Panc1 (cell line): ENCODE measurements around the gene LYRM4. TPM values are rescaled to one million over a fixed set of nuclear protein-coding genes. Genes with fewer than 3 reads are reported as not detected.

ENCODE experiments used
- ATAC-seq: fragments of 200-7000 bp; cut with Tn5 transposase; 2 replicates; pipeline ENCODE4 v1.9.1; 2020; ENCODE audit warnings: mild to moderate bottlenecking, moderate library complexity
- BruUV-seq: library from RNA; stranded (reverse); fragments of 400-500 nt; replicated peaks from 2 replicates; lab custom pipeline; 2021; lab: Mats Ljungman, UMichigan
- CTCF ChIA-PET: fragments of 300-600 bp; sonication (Branson Sonifier 250); formaldehyde crosslinking; loops from one replicate; lab custom pipeline; 2022; ENCODE audit warnings: antibody characterized with exemption; lab: Charles Lee
- POLR2A ChIA-PET: fragments of 300-600 bp; sonication (Branson Sonifier 250); formaldehyde crosslinking; loops from one replicate; lab custom pipeline; 2022; ENCODE audit warnings: antibody characterized with exemption; lab: Charles Lee
- DNase-seq: peaks from one replicate; pipeline ENCODE4 v3.0.0-alpha.2; 2010; ENCODE audit warnings: low read depth, low spot score
- H3K27ac ChIP-seq: 2 replicates; pipeline ENCODE4 v1.5.1; 2011; ENCODE audit warnings: mild to moderate bottlenecking, low read length, inconsistent platforms
- H3K27me3 ChIP-seq: fragments of 200-500 bp; sonication (Bioruptor generic); 2 replicates; pipeline ENCODE4 v1.6.0; 2014; ENCODE audit warnings: low read length, inconsistent platforms; ENCODE audit not compliant: control insufficient read depth, insufficient read depth
- H3K36me3 ChIP-seq: fragments of 200-500 bp; sonication (Bioruptor generic); 2 replicates; pipeline ENCODE4 v1.5.1; 2014; ENCODE audit warnings: inconsistent platforms, mild to moderate bottlenecking, low read length, moderate library complexity; ENCODE audit not compliant: control insufficient read depth, insufficient read depth
- H3K4me1 ChIP-seq: 2 replicates; pipeline ENCODE4 v1.5.1; 2011; ENCODE audit warnings: inconsistent platforms, mild to moderate bottlenecking, low read length, moderate library complexity; ENCODE audit not compliant: control insufficient read depth, insufficient read depth
- H3K4me3 ChIP-seq, 2 experiments: 2 replicates each; pipeline ENCODE4 v1.5.1; 2011 to 2012; ENCODE audit warnings: low read depth in 2 of 2, low read length in 2 of 2, mild to moderate bottlenecking in 2 of 2, inconsistent platforms in 1 of 2, moderate library complexity in 1 of 2
- H3K9me3 ChIP-seq: fragments of 200-500 bp; sonication (Bioruptor generic); 2 replicates; pipeline ENCODE4 v1.5.1; 2014; ENCODE audit warnings: low read depth, mild to moderate bottlenecking, inconsistent platforms, low read length, moderate library complexity; ENCODE audit not compliant: control insufficient read depth, insufficient read depth
- CTCF ChIP-seq: fragments of 450-650 bp; IDR thresholded peaks from 2 replicates; pipeline ENCODE4 v1.5.1; 2017; ENCODE audit warnings: mild to moderate bottlenecking
- POLR2AphosphoS5 ChIP-seq: IDR thresholded peaks from 2 replicates; pipeline ENCODE4 v1.6.1; 2012; ENCODE audit warnings: mild to moderate bottlenecking, low read depth, low read length, moderate library complexity
- SIN3A ChIP-seq: IDR thresholded peaks from 2 replicates; pipeline ENCODE4 v1.6.1; 2012; ENCODE audit warnings: low read depth, mild to moderate bottlenecking, low read length, moderate library complexity, borderline replicate concordance; ENCODE audit not compliant: insufficient read depth
- TCF7L2 ChIP-seq: IDR thresholded peaks from 2 replicates; pipeline ENCODE4 v1.6.1; 2011; ENCODE audit warnings: mild to moderate bottlenecking, low read depth, low read length, inconsistent platforms
- in situ Hi-C: cut with HindIII; loops from 2 replicates; pipeline ENCODE4 v1.10.0; 2016; ENCODE audit warnings: low sequenced_read_pairs, low pct_unique_long_range_greater_than_20kb
- intact Hi-C: fragments of 100-400 bp; cut with micrococcal nuclease; formaldehyde crosslinking; loops from one replicate; pipeline ENCODE4 v1.10.0; 2022; ENCODE audit not compliant: unreplicated experiment
- total RNA-seq: library from RNA; stranded (reverse); gene quantifications from one replicate; pipeline ENCODE4 v1.2.1, GENCODE V29; 2021; ENCODE audit not compliant: unreplicated experiment
- TF ChIP-seq, protein P1 (sequence below), 2 experiments: IDR thresholded peaks; 2 replicates each; pipeline ENCODE4 v1.6.1; 2011 to 2012; ENCODE audit warnings: low read depth in 2 of 2, control low read depth in 1 of 2, low read length in 1 of 2, mild to moderate bottlenecking in 1 of 2, moderate library complexity in 1 of 2; ENCODE audit not compliant: insufficient read depth in 1 of 2

LYRM4 gene
- total RNA-seq, 1 experiment from 2014 or later, result 27.4 TPM

DNA sequence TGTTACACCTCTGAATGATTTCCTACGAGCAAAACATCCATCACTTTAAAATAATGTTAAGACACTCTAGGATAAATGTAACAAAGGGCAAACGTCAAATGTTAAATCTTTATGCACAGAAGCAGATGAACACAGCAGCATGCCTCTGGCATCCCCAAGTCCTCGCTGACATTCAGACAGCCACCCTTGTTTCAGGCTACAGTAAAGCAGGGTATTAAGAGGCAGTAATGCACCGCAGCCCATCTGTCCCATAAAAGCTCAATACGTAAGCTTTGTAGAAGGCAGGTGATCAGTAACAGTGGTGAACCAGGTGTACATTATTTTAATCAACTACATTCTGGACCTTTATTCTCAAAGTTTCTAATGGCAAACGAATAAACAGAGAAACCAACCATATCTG lies 110.9 kb downstream of the LYRM4 start:
- no TSS peak for BruUV-seq
- Histone ChIP-seq H3K27me3 (no peaks in the 10 kb centered on the region), H3K9me3 (no peaks in the 10 kb centered on the region), H3K4me1 (no peaks in the 10 kb centered on the region), H3K36me3 (no peaks in the 10 kb centered on the region), H3K27ac (no peak overlapping the region), H3K4me3 (no peak overlapping the region)
- ATAC-seq (no peak), DNase-seq (no peak)
- no peak for TF ChIP-seq POLR2AphosphoS5
- TF ChIP-seq SIN3A, result no peak
- TF ChIP-seq TCF7L2, result no peak
- TF ChIP-seq, protein P1, sequence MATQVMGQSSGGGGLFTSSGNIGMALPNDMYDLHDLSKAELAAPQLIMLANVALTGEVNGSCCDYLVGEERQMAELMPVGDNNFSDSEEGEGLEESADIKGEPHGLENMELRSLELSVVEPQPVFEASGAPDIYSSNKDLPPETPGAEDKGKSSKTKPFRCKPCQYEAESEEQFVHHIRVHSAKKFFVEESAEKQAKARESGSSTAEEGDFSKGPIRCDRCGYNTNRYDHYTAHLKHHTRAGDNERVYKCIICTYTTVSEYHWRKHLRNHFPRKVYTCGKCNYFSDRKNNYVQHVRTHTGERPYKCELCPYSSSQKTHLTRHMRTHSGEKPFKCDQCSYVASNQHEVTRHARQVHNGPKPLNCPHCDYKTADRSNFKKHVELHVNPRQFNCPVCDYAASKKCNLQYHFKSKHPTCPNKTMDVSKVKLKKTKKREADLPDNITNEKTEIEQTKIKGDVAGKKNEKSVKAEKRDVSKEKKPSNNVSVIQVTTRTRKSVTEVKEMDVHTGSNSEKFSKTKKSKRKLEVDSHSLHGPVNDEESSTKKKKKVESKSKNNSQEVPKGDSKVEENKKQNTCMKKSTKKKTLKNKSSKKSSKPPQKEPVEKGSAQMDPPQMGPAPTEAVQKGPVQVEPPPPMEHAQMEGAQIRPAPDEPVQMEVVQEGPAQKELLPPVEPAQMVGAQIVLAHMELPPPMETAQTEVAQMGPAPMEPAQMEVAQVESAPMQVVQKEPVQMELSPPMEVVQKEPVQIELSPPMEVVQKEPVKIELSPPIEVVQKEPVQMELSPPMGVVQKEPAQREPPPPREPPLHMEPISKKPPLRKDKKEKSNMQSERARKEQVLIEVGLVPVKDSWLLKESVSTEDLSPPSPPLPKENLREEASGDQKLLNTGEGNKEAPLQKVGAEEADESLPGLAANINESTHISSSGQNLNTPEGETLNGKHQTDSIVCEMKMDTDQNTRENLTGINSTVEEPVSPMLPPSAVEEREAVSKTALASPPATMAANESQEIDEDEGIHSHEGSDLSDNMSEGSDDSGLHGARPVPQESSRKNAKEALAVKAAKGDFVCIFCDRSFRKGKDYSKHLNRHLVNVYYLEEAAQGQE (IDR thresholded peaks at IDR 0.05; ENCODE audit: insufficient read depth in 1 of 2, low read depth in 2 of 2, low read length in 1 of 2), result no peak
- no peak for TF ChIP-seq CTCF
- in situ Hi-C loops (no loop called here), intact Hi-C loops (no loop called here)
- CTCF ChIA-PET, result no interaction called here
- POLR2A ChIA-PET, result no interaction called here

GRCh38 chr6:5149159-5149704 lies 111.5 kb downstream of the LYRM4 start:
- in situ Hi-C loops (no loop called here), intact Hi-C loops (no loop called here)
- ATAC-seq, result no peak
- Histone ChIP-seq H3K36me3 (no peaks in the 10 kb centered on the region), H3K27me3 (no peaks in the 10 kb centered on the region), H3K4me3 (no peak overlapping the region), H3K4me1 (no peaks in the 10 kb centered on the region), H3K27ac (no peak overlapping the region), H3K9me3 (no peaks in the 10 kb centered on the region)
- POLR2A ChIA-PET, result no interaction called here
- CTCF ChIA-PET, result no interaction called here
- BruUV-seq, result no TSS peak
- DNase-seq, result no peak
- no peak for TF ChIP-seq POLR2AphosphoS5
- TF ChIP-seq, protein P1 (IDR thresholded peaks at IDR 0.05; ENCODE audit: insufficient read depth in 1 of 2, low read depth in 2 of 2, low read length in 1 of 2), result no peak
- TF ChIP-seq TCF7L2, result no peak
- no peak for TF ChIP-seq CTCF
- TF ChIP-seq SIN3A, result no peak
